EH (cell line): ENCODE measurements around the gene NDUFV1.
"Not testable (repeated sequence)": the region's sequence is repeated elsewhere in the genome, so short reads cannot be mapped to it uniquely, and the experiment has no call there.

Experiments
- DNase-seq: peaks from one replicate; pipeline ENCODE4 v3.0.0-alpha.2; 2015; ENCODE audit warnings: low read depth

Gene NDUFV1

DNA sequence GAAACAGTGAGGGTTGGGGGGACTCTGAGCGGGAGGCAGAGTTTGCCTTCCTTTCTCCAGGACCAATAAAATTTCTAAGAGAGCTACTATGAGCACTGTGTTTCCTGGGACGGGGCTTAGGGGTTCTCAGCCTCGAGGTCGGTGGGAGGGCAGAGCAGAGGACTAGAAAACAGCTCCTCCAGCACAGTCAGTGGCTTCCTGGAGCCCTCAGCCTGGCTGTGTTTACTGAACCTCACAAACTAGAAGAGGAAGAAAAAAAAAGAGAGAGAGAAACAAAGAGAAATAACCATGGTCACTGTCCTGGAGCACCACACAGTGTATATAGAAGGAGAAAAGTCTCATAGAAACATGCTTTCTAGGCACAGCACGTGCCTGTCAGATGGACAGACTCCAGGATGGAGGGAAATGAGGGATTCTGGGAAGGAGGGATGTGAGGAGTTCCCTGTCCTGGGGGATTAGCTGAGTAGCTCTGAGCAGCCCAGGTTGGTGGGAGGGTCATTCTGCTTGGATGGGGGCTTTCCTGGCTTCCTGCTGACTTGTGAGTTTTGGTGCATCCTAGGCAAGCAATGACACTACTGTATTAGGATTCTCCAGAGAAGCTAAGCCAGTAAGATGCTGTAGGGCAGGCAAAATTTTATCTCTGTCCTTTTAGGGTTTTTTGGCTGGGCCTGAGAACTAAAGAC, 20.0 kb upstream of the NDUFV1 start:
- no peak for DNase-seq

DNA sequence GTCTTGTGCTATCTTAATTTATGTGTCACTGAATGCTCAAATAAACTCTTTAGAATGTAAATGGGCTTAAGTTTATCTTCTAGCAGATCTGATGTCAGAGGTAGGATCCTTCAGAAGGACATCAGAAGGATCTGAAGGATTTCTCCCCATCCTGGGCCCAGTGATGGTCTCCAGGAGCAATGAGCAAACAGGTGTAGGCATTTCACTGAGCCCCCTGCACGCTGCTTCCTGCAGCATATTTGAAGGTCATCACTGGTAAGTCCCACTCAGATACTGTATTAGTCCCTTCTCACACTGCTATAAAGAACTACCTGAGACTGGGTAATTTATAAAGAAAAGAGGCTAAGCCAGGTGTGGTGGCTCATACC, 18.6 kb upstream of the NDUFV1 start:
- no peak for DNase-seq

DNA sequence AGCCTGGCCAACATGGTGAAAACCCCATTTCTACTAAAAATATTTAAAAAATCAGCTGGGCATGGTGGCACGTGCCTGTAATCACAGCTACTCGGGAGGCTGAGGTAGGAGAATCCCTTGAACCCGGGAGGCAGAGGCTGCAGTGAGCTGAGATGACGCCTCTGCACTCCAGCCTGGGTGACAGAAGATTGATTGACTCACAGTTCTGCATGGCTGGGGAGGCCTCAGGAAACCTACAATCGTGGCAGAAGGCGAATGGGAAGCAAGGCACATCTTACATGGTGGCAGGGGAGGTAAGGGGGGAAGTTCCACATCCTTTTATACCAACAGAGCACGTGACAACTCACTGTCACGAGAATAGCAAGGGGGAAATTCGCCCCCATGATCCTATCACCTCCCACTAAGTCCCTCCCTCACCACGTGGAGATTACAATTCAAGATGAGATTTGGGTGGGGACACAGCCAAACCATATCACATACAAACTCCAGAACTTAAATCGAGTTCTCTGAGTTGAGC, 17.8 kb upstream of the NDUFV1 start:
- DNase-seq, result not testable (repeated sequence)

DNA sequence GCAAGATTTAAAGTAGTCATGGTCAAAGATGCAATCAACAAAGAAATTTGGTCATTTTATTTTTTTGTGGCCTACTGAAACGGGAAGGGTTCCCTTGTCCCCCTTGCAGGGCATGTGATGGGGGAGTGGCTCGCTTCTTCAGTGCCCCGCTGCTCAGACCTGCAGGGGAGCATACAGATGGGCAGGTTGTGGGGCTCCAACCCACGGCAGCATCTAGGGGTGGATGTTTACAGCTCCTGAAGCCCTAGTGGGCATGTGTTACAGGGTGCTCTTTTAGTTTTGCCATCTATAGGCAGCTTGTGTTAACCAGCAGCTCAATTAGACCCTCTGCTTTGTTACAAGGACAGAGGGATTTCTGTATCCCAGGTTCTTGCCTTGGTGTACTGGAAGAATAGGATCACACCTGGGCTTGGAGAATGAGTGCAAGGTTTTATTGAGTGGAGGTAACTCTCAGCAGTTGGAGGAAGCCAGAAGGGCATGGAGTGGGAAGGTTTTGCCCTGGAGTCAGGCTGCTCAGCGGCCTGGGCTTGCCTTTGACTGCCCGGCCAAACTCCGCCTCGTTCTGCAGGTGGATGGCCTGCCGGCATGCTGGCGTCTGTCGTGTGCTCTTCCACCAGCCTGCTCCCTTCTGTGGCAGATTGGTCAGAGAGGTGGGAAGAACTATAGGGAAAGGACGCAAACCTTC, 13.7 kb upstream of the NDUFV1 start:
- no peak for DNase-seq

DNA sequence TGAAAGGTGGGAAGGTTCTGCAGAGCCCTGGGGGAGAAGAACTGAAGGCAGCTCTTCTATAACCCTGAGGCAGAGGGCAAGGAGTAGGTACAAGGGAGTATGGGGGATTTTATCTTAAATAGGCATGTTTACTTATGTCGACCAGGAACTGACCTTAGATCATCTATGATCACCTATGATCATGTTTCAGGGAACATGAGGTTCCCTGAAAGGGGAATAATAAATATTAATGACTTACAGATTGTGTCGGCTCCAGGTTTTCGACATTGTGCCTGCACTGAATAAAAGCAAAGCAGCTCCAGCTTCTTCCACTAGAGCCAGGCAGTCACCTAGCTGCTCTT, 13.2 kb upstream of the NDUFV1 start:
- DNase-seq, result no peak

DNA sequence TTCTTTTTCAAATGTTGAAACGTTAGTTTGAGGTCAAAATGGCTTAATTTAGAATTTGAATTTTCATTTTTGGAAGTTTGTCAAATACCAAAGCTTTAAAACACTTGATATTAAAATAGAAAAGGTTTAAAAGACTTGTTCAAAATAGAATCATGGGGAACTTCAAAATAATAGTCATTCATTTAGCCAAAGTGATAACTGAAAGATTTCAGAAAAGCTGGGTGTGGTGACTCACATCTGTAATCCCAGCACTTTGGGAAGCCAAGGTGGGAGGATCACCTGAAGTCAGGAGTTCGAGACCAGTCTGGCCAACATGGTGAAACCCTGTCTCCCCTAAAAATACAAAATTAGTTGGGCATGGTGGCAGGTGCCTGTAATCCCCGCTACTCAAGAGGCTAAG, 12.3 kb upstream of the NDUFV1 start:
- no peak for DNase-seq

DNA sequence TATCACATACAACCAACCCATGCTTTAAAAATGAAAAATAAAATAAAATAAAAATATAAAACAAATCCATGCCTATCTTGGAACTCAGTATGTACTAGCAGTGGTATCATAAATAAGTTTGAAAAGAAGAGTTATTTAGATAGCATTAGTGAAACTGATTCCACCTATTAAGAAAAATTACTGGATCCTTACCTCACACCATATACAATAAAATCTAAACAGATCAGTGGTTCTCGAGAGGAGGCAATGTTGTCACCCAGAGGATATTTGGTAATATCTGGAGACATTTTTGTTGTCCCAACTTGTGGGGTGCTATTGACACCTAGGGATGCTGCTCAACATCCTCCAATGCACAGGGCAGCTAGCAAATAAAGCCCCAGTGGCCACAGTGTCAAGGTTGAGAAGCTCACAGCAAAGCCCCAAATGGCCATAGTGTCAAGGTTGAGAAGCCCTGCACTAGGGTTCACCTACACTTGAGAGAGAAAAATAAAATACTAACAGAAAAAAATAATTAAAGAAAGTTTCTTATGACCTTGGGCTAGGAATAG, 9.9 kb upstream of the NDUFV1 start:
- no peak for DNase-seq

DNA sequence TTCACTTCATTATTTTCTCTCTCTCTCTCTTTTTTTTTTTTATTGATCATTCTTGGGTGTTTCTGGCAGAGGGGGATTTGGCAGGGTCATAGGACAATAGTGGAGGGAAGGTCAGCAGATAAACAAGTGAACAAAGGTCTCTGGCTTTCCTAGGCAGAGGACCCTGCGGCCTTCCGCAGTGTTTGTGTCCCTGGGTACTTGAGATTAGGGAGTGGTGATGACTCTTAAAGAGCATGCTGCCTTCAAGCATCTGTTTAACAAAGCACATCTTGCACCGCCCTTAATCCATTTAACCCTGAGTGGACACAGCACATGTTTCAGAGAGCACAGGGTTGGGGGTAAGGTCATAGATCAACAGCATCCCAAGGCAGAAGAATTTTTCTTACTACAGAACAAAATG, 9.3 kb upstream of the NDUFV1 start:
- DNase-seq, result not testable (repeated sequence)

DNA sequence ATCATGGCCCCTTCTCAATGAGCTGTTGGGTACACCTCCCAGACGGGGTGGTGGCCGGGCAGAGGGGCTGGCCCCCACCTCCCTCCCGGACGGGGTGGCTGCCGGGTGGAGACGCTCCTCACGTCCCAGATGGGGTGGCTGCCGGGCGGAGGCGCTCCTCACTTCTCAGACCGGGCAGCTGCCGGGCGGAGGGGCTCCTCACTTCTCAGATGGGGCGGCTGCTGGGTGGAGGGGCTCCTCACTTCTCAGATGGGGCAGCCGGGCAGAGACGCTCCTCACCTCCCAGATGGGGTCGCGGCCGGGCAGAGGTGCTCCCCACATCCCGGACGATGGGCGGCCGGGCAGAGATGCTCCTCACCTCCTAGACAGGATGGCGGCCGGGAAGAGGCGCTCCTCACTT, 8.8 kb upstream of the NDUFV1 start:
- DNase-seq, result not testable (repeated sequence)

DNA sequence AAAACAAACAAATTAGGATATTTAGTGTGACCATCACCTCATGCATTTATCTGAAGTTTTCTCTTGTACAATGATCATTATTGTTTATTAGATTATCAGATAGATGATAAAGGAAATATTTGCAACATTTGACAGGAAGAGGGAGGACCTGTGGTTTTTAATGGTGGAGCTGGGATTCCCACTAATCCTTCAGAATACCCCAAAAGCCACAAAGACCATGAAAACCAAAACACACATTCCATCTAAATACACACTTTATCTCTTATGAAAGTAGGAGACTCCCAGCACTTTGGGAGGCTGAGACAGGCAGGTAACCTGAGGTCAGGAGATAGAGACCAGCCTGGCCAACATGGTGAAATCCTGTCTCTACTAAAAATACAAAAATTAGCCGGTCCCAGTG, 7.6 kb upstream of the NDUFV1 start:
- DNase-seq, result no peak

DNA sequence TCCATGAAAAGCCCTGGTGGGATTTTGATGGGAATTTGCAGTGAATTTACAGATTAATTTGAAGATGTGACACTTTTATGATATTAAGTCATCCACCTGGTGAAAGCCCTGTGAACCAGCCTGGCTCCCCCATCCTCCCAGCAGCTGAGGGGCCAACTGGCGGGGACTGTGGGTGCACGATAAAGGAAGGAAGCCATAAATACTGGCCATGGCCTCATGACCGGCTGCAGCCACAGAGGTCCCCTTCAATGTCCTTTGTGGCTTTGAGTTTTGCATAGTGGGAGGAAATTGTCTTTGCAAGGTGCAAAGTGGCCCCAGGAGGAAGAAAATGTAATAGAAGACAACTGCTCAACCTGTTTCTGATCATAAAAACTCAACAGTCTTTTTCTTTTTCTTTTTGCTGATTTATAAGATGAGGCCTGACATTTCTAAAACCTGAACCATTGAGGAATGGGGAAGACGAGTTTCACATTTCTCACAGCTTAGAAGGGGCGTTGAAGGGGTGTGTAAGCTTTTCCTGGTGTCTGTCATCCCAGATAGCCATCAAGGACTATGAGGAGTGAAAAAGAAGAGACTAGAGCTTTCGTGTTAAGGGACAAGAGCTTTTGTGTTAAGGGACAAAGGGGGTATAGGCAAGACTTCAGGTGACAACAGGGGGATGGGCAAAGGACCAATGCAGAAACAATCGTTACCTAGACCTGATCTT, 6.3 kb upstream of the NDUFV1 start:
- DNase-seq, result no peak

DNA sequence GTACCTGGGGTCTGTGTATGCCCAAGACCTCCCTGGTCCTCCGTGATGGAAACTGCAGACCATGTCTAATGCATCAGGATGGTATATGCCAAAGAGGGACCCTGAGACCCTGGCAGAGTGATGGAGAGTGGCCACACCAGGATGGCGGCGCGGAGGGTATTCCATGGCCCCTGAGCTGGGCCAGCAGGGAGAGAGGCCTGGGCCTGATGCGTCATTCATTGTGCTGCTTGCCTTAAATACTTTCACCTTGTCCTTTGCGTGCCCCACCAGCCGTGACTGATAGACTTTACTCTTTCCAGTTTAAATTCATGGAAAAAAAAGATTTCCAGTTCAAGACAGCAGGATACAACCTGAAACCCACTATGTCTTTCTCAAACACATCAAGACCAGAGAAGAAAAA, 5.6 kb upstream of the NDUFV1 start:
- DNase-seq, result no peak

DNA sequence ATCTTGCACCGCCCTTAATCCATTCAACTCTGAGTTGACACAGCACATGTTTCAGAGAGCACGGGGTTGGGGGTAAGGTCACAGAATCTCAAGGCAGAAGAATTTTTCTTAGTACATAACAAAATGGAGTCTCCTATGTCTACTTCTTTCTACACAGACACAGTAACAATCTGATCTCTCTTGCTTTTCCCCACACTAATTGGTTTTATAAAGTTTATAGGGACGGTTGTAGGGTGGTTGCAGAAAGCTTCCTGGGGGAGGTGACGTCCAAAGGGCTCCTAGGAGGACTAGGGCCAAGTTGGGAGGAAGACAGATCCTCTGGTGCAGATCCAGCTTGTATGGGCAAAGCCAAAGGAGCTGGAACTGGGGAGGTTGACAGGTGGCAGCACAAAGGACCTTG, 2.6 kb upstream of the NDUFV1 start:
- not testable (repeated sequence) for DNase-seq

DNA sequence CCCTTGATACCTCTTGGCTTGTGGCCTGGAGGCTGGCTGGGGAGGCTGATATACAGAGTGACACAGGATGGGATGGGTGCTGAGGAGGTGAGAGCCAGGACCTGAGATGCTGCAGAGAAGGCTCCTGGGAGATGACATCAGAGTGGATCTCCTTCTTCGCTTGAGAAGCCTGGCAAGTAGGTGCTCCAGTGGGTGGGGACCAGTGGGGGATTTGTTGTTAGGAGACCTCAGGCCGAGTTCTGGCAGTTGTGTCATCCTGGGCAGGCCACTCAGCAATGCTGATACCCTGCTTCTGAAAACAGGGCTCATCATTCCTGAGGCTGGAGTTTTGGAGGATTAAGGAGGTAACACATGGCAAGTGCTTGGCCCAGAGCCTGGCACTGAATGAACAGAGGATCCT, 1.9 kb upstream of the NDUFV1 start:
- no peak for DNase-seq

DNA sequence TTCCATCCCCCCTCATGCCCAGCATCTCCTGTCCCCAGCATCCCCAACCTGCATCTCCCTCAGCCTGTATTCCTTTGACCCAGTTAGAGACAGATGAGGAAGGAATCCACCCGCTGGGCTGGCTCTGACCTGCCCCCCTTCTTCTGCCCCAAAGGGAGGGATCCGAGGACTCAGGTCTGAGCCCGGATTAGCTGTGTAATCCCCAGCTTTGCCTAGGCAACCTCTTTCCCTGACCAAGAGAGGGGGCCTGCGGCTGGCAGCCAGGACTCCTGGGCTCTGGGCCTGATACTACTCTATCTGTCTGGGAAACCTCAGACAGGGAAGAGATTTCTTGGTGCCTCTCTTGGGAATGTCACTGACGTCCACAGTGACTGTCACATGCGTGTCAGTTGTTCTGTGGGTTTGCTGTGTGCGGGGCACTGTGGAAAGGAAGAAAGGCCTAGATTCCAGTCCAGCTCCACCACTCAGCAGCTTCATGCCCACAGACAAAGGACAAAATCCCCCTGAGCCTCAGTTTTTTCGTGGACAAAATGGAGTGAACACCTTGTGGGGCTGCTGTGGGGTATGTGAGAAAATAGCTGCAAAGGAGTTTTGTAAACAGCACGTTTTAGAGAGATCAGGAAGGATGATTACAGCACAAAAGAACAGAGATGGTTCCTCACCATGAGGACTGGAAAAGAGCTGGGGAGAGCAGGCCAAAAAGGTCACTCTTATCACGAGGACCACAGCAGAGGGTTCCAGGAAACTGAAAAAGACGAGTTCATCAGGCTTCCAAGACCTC, 1.3 kb upstream of the NDUFV1 start:
- no peak for DNase-seq

DNA sequence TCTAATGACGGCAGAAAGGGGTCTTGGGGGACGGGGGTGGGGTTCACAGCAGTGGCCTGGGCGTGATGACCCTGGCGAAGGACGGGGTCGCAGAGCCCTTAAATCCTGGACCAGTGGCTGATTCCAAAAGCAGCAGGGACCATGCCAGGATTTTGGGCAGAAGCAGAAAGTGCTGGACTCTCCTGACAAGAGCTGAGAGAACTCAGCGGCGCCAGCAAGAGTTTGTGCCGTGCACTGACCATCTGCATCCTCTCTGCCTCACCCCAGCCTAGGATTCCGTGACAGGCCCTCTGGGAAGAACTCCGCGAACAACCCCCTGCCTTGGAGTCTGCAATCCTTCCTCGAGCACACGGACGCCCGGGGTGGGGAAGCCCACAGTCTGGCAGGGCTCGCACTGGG, 644 bp upstream of the NDUFV1 start:
- peak; percentile 39 for DNase-seq

DNA sequence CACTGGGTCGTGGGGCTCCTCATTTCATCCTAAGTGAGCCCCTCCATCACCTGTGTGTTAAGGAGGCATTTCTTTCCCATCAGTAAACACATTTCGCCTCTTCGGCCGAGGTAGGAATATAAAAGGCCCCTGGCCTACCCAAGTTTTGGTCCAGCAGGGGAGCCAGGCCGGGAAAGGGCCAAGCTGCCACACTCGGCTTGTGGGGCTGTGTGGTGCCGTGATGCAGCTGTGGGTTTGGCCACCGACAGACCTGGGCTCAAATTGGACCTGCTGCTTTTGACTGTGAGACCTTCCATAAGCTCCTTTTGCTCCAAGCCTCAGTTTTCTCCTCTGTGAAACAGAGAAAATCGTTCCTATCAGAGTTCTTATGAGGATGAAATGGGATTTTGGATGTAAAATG, 771 bp downstream of the NDUFV1 start:
- no peak for DNase-seq

DNA sequence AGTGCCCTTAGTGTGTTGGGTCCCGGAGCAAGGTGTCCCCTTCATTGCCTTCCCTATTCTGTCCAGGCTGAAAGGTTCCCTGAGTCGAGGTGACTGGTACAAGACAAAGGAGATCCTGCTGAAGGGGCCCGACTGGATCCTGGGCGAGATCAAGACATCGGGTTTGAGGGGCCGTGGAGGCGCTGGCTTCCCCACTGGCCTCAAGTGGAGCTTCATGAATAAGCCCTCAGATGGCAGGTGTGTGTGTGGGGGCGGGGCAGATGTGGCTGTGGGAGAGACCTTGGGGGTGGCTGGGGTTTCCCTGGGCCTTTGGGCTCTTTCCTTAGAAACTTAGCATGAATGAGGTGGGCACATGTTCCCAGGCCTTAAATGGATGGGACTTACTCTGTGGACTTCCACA, 1.8 kb downstream of the NDUFV1 start:
- DNase-seq, result no peak

DNA sequence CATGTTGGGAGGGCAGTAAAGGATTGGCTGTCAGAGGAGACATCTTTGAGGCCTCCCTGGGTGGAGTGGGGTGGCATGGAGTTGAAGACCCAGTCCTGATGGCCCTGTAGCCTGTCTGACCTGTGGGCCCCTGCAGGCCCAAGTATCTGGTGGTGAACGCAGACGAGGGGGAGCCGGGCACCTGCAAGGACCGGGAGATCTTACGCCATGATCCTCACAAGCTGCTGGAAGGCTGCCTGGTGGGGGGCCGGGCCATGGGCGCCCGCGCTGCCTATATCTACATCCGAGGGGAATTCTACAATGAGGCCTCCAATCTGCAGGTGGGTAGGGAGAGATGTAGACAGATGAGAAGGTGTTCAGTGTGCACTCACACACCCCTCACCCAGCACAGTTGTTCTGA, 2.6 kb downstream of the NDUFV1 start:
- DNase-seq, result no peak

DNA sequence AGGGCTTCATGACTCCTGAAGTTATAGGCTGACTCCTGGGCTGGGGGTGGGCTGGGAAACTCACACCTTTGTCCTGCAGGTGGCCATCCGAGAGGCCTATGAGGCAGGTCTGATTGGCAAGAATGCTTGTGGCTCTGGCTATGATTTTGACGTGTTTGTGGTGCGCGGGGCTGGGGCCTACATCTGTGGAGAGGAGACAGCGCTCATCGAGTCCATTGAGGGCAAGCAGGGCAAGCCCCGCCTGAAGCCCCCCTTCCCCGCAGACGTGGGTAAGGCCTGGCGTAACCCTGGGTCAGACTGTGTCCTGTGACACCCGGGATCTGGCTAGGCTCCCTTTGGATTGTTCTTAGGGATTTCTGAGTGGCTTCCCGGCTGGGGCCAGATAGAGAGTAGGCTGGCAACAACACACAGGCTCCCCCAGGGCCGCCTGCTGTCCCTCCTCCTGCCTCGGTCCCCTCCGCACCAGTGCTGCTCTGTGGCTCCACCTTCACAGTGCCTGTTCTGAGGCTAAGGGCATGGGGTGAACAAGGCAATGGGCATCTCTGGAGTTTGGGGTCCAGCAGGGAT, 3.6 kb downstream of the NDUFV1 start:
- DNase-seq, result no peak

DNA sequence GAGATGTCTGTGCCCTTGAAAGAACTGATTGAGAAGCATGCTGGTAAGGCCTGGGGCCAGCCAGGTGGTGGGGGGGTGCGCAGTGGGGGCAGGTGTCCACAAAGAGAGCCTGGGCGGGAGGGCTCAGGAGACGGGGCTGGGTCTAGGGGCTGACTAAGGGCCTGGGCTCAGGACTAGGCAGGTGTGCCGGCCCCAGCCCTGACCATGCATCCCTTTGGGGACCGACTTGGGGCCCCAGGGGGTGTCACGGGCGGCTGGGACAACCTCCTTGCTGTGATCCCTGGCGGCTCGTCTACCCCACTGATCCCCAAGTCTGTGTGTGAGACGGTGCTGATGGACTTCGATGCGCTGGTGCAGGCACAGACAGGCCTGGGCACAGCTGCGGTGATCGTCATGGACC, 4.4 kb downstream of the NDUFV1 start:
- no peak for DNase-seq
